Ishikawa (cell line): ENCODE measurements around the gene PPP3R1.

Experiments
- CEBPB ChIP-seq: IDR thresholded peaks from 2 replicates; pipeline ENCODE4 v1.6.1; 2012
- CREB1 ChIP-seq: IDR thresholded peaks from 2 replicates; pipeline ENCODE4 v1.6.1; 2012; ENCODE audit warnings: low read depth
- EGR1 ChIP-seq: IDR thresholded peaks from 2 replicates; pipeline ENCODE4 v1.6.1; 2012
- EP300 ChIP-seq: IDR thresholded peaks from 2 replicates; pipeline ENCODE4 v1.6.1; 2012; ENCODE audit warnings: borderline replicate concordance
- MAX ChIP-seq: IDR thresholded peaks from 2 replicates; pipeline ENCODE4 v1.6.1; 2012
- NFIC ChIP-seq: IDR thresholded peaks from 2 replicates; pipeline ENCODE4 v1.6.1; 2012
- RAD21 ChIP-seq: IDR thresholded peaks from 2 replicates; pipeline ENCODE4 v1.6.1; 2012; ENCODE audit warnings: low read depth
- REST ChIP-seq: IDR thresholded peaks from 2 replicates; pipeline ENCODE4 v1.6.1; 2012; ENCODE audit warnings: low read depth, mild to moderate bottlenecking
- TAF1 ChIP-seq: IDR thresholded peaks from 2 replicates; pipeline ENCODE4 v1.6.1; 2012; ENCODE audit warnings: low read depth, mild to moderate bottlenecking
- TEAD4 ChIP-seq: IDR thresholded peaks from 2 replicates; pipeline ENCODE4 v1.6.1; 2012
- YY1 ChIP-seq: IDR thresholded peaks from 2 replicates; pipeline ENCODE4 v1.6.1; 2012; ENCODE audit warnings: low read depth
- ZBTB7A ChIP-seq: IDR thresholded peaks from 2 replicates; pipeline ENCODE4 v1.6.1; 2012; ENCODE audit warnings: low read depth

- TF ChIP-seq REST (no peak), CREB1 (no peak), EP300 (no peak), ZBTB7A (no peak), NFIC (no peak), EGR1 (no peak), YY1 (no peak), RAD21 (no peak), CEBPB (no peak), MAX (no peak), TEAD4 (no peak), TAF1 (no peak)
Measured at GRCh38 chr2:68295516-68295915, 43.2 kb upstream of the PPP3R1 start.
